HG03439 (cell line): Measurements from ENCODE around the gene TRUB2.

Experiments used
- ATAC-seq: cut with Tn5 transposase; IDR thresholded peaks from one replicate; pipeline ENCODE4 v1.9.1; 2021; ENCODE audit warnings: mild to moderate bottlenecking, moderate library complexity; ENCODE audit not compliant: unreplicated experiment

Gene TRUB2

DNA sequence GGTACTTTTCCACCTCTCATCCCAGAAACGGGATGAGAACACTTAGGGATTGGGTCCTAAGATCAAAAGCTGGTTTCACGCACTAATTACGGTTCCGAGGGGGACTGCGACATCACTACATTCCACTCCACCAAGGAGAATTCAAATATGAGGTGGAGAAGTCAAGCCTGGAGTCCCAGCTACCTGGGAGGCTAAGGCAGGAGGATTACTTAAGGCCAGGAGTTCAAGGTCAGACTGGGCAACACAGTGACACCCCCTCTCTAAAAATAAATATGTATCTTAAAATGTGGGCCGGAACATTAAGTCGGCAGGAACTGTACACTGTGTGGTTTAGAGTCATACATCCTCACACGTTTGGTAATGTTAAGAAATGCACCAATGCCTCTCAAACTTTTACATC, 48.0 kb downstream of the TRUB2 start:
- no peak for ATAC-seq

DNA sequence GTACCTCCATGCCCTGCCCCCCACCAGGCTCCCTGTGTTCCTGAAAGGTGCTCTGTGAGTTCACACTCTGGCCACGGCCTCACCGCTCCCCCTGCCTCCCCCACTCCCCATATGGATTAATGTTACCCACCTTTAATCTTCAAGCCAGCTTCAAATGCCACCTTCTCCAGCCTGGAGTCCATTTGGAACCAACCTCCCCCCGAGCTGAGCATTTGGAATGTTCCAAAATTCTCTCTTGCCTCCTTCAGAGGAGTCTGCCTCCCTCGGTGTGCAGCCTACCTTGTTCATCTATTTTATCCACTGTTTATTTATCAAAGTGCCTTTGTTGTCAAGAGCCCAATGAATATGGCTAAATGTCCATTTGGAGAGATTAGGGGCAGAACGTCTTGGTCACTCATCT, 50.7 kb downstream of the TRUB2 start:
- ATAC-seq: no peak

DNA sequence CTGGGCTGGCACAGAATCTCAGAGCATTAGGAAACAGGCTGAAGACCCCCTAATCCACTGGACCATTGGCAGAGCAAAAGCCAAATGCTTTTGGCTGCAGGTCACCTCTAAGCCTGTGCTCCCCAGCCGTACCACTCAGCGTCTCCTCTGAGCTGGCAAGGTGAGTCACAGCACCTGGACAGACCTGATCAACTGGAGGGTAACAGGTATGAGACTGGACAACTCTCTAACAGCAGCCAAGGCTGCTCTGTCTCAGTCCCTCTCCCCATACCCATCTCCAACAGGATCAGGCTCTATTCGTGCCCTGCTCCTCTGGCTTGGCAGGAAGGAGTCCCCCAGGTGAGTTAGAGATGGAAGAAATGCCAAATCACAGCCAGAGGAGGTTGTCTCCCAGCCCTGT, 51.1 kb downstream of the TRUB2 start:
- ATAC-seq: no peak

DNA sequence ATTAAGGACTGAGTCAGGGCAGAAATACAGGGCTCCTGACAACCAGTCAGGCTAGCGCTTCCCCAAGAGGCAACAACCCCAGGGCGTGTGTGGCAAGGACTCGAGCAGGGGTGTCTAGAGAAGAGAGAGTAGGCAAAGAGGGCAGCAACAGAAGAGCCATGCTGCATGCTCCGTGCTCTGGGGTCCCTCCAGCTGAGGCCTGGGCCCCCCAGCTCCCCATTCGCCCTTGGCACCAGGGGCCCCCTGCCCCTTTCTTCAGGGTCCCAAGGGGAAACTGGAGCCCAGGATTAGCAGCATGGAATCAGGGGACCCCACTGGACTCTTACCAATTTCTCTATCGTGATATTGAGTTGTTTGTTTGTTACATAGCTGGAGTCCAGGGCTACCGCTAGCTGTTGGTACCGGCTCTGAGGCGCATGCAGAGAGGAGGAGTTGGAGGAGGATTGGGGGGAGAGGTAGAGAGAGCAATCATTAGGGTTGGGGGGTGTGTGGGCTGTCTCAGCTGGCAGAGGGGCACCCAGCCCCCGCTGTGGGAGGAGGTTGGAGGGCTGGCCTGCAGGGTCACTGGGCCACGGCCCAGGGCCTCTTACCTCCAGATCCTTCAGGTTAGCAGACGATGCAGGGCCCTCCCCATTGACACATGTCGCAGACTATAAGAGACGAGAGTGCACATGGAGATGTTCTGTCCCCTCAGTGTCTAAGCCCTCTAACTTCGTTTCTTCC, 55.2 kb downstream of the TRUB2 start:
- no peak for ATAC-seq

DNA sequence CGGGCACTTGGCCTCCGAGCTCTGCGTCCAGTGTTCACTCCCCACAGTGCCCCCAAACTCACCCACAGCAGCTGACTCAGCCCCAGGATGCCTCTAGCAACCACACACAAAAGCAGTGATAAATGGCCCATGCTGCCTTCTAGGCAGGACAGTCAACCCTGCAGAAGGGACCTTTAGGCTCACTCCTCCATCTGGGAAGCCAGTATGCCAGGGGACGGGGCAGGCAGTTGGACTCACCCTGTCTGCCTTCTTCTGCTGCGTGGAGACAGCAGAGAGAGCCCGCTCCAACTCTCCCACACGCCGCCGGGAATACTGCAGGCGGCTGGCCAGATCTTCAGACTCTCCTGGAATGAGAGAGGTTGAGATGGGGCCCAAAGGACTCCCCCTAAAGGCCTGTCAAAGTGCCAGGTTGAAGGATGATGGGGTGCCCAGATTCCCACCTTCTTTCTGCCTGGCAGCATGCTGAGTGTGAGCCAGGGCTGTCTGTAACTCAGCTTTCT, 56.8 kb downstream of the TRUB2 start:
- no peak for ATAC-seq

DNA sequence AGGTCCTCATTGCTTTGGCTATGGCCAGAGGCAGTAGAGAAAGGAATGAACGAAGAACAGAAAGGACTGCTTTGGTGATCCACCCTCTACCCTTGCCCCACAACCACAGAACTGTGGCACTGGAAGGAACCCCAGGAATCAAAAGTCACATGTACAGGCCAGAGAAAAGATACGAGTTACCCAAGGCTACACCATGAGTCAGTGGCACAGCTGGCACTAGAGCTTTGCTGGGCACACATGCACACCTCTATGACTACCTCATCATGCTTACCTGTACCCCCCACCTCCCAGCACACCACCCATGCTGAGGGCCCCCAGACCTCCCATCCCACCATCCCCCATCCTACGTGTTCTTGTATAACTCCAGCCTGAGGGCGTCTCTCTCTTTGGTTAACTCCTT, 59.6 kb downstream of the TRUB2 start:
- no peak for ATAC-seq

DNA sequence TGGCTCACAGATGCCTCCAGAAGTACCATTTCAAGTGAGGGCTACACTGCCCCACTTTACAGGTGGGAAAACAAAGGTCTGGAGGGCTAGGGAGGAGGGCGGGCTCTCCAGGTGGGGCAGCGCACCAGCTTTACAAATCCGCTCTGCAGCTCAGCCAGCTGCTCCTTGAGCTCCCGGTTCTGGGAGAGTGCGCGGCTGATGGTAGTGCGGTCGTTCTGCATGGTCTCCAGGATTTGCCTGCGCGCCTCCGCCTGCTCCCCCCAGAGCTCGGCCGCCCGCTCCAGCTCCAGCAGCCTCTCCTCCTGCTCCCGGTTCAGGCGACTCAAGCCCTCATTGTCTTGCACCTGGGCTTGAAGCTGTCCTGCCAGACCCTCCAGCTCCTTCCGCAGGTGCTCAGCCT, 61.9 kb downstream of the TRUB2 start:
- ATAC-seq: no peak

DNA sequence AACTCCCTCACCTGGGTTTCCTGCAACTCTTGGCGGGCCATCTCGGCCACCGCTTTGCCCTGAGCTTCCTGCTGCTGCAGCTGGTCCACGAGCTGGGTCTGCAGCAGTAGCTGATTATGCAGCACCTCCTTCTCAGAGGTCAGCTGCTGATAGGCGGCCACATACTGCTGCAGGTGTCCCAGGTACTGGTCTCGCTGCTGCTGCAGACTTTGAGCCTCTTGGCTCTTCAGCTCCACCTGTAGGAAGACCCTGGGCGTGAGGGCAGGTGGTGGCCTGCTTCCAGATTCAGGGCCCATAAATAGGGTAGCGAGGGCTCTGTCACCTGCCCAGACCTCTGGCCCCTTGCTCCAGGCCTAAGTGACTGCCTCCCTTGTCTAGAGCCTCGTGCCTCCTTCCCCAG, 63.1 kb downstream of the TRUB2 start:
- ATAC-seq: no peak

DNA sequence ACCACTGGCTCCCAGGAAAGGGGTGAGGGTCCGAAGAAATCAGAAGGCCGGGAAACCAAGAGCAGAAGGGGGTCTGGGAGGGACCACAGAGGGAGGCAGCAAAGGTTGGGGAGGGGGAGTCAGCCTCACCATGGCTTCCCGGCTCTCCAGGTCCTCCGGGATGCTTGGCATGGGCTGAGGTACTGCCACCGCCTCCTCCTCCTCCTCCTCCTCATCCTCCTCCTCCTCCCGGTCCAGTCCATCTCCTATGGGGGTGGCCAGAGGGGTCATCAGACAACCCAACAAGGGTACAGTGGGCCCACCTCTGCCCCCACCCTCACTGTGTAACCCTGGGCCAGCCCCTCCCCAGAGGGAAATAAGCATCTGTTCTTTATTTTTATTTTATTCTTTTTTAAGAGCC, 63.9 kb downstream of the TRUB2 start:
- no peak for ATAC-seq

DNA sequence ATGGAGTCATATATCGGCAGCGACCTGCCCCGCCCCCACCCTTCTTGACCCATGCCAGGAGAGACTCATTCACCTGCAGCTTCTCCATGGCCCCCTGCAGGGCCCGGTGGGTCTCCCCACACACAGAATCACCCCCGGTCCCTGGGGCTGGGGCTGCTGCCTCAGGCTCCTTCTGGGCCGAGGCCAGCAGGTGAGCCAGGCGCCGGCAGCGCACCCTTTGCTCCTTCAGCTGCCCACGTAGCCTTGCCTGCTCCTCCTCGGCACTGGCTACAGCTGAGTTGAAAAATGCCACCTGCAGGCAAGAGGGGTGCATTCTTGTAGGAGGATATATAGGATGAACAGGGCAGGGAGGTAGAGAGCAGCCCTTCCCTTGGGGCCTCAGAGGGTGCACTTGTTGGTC, 64.3 kb downstream of the TRUB2 start:
- no peak for ATAC-seq

DNA sequence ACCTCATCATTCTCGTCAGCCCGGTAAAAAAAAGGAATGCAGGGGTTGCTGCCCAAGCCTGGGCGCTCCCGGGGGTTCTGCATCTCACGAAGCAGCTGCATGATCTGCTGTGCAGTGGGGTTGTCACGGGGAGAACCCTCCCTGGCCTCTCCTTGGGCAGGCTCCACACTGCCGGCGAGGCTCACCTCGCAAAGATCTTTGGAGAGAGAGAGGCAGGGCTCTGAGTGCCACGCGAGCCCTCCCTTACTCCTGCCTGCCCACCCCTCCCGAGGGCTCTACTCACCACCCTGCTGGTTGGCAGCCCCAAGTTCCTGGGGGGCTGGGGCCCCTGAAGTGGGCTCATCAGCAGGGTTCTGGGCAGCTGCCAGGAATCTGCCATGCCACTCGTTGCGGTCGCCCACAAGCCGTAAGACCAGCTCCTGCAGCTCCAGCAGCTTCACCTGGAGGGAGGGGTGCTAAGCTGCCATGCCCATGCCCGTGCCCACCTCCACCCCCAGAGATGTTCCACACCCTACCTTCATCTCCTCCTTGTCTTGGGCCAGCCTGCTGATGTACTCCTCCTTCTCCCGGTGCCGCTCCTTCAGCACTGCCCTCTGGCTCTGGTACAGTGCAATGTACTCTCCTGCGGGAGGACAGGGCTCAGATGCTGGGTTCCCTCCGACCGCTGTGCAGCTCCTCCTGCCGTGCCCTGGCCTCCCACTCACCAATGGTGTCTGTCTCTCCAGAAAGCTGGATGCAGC, 65.0 kb downstream of the TRUB2 start:
- no peak for ATAC-seq
